Panc1 (cell line): ENCODE results near the gene ZNF584. TPM values are rescaled to one million over a fixed set of nuclear protein-coding genes. Genes with fewer than 3 reads are reported as not detected.

ENCODE experiments used
- ATAC-seq: fragments of 200-7000 bp; cut with Tn5 transposase; 2 replicates; pipeline ENCODE4 v1.9.1; 2020; ENCODE audit warnings: mild to moderate bottlenecking, moderate library complexity
- BruUV-seq: library from RNA; stranded (reverse); fragments of 400-500 nt; replicated peaks from 2 replicates; lab custom pipeline; 2021; lab: Mats Ljungman, UMichigan
- CTCF ChIA-PET: fragments of 300-600 bp; sonication (Branson Sonifier 250); formaldehyde crosslinking; loops from one replicate; lab custom pipeline; 2022; ENCODE audit warnings: antibody characterized with exemption; lab: Charles Lee
- POLR2A ChIA-PET: fragments of 300-600 bp; sonication (Branson Sonifier 250); formaldehyde crosslinking; loops from one replicate; lab custom pipeline; 2022; ENCODE audit warnings: antibody characterized with exemption; lab: Charles Lee
- DNase-seq: peaks from one replicate; pipeline ENCODE4 v3.0.0-alpha.2; 2010; ENCODE audit warnings: low read depth, low spot score
- H3K27ac ChIP-seq: 2 replicates; pipeline ENCODE4 v1.5.1; 2011; ENCODE audit warnings: mild to moderate bottlenecking, low read length, inconsistent platforms
- H3K27me3 ChIP-seq: fragments of 200-500 bp; sonication (Bioruptor generic); 2 replicates; pipeline ENCODE4 v1.6.0; 2014; ENCODE audit warnings: low read length, inconsistent platforms; ENCODE audit not compliant: control insufficient read depth, insufficient read depth
- H3K36me3 ChIP-seq: fragments of 200-500 bp; sonication (Bioruptor generic); 2 replicates; pipeline ENCODE4 v1.5.1; 2014; ENCODE audit warnings: inconsistent platforms, mild to moderate bottlenecking, low read length, moderate library complexity; ENCODE audit not compliant: control insufficient read depth, insufficient read depth
- H3K4me1 ChIP-seq: 2 replicates; pipeline ENCODE4 v1.5.1; 2011; ENCODE audit warnings: inconsistent platforms, mild to moderate bottlenecking, low read length, moderate library complexity; ENCODE audit not compliant: control insufficient read depth, insufficient read depth
- H3K4me3 ChIP-seq, 2 experiments: 2 replicates each; pipeline ENCODE4 v1.5.1; 2011 to 2012; ENCODE audit warnings: low read depth in 2 of 2, low read length in 2 of 2, mild to moderate bottlenecking in 2 of 2, inconsistent platforms in 1 of 2, moderate library complexity in 1 of 2
- H3K9me3 ChIP-seq: fragments of 200-500 bp; sonication (Bioruptor generic); 2 replicates; pipeline ENCODE4 v1.5.1; 2014; ENCODE audit warnings: low read depth, mild to moderate bottlenecking, inconsistent platforms, low read length, moderate library complexity; ENCODE audit not compliant: control insufficient read depth, insufficient read depth
- POLR2AphosphoS5 ChIP-seq: IDR thresholded peaks from 2 replicates; pipeline ENCODE4 v1.6.1; 2012; ENCODE audit warnings: mild to moderate bottlenecking, low read depth, low read length, moderate library complexity
- REST ChIP-seq, 2 experiments: IDR thresholded peaks; 2 replicates each; pipeline ENCODE4 v1.6.1; 2011 to 2012; ENCODE audit warnings: low read depth in 2 of 2, control low read depth in 1 of 2, low read length in 1 of 2, mild to moderate bottlenecking in 1 of 2, moderate library complexity in 1 of 2; ENCODE audit not compliant: insufficient read depth in 1 of 2
- SIN3A ChIP-seq: IDR thresholded peaks from 2 replicates; pipeline ENCODE4 v1.6.1; 2012; ENCODE audit warnings: low read depth, mild to moderate bottlenecking, low read length, moderate library complexity, borderline replicate concordance; ENCODE audit not compliant: insufficient read depth
- TCF7L2 ChIP-seq: IDR thresholded peaks from 2 replicates; pipeline ENCODE4 v1.6.1; 2011; ENCODE audit warnings: mild to moderate bottlenecking, low read depth, low read length, inconsistent platforms
- in situ Hi-C: cut with HindIII; loops from 2 replicates; pipeline ENCODE4 v1.10.0; 2016; ENCODE audit warnings: low sequenced_read_pairs, low pct_unique_long_range_greater_than_20kb
- intact Hi-C: fragments of 100-400 bp; cut with micrococcal nuclease; formaldehyde crosslinking; loops from one replicate; pipeline ENCODE4 v1.10.0; 2022; ENCODE audit not compliant: unreplicated experiment
- microRNA-seq: library from miRNA; unstranded; fragments of <30 nt; microRNA quantifications from one replicate; pipeline ENCODE4 v1.1.0, GENCODE V29; 2020; ENCODE audit not compliant: unreplicated experiment
- total RNA-seq: library from RNA; stranded (reverse); gene quantifications from one replicate; pipeline ENCODE4 v1.2.1, GENCODE V29; 2021; ENCODE audit not compliant: unreplicated experiment
- TF ChIP-seq, protein P1 (sequence below): fragments of 450-650 bp; IDR thresholded peaks from 2 replicates; pipeline ENCODE4 v1.5.1; 2017; ENCODE audit warnings: mild to moderate bottlenecking

The ZNF584 gene
- total RNA-seq, 1 experiment from 2014 or later = 29.0 TPM

- Histone ChIP-seq H3K4me3 (peak overlapping the region; percentile 73 to 93), H3K36me3 (no peaks in the 10 kb centered on the region), H3K9me3 (no peaks in the 10 kb centered on the region), H3K27me3 (no peaks in the 10 kb centered on the region), H3K27ac (peak overlapping the region; percentile 48; the same call in 1 of the 2 replicates), H3K4me1 (peaks cover 2% of the 10 kb centered on the region; the same call in 1 of the 2 replicates)
- DNase-seq = no peak
- TF ChIP-seq SIN3A = no peak
- in situ Hi-C loops = no loop called here
- no TSS peak for BruUV-seq
- ChIA-PET POLR2A (interaction anchor here (0.7 kb wide), 2 partner anchors 10 to 18 kb away, joined by 3 read pairs; partner anchors contain the start of gene ZNF446), CTCF (no interaction called here)
- peak; percentile 64 for ATAC-seq
- intact Hi-C loops = no loop called here
Observed at GRCh38 chr19:58466089-58466759, 57.8 kb downstream of the ZNF584 start.

DNA sequence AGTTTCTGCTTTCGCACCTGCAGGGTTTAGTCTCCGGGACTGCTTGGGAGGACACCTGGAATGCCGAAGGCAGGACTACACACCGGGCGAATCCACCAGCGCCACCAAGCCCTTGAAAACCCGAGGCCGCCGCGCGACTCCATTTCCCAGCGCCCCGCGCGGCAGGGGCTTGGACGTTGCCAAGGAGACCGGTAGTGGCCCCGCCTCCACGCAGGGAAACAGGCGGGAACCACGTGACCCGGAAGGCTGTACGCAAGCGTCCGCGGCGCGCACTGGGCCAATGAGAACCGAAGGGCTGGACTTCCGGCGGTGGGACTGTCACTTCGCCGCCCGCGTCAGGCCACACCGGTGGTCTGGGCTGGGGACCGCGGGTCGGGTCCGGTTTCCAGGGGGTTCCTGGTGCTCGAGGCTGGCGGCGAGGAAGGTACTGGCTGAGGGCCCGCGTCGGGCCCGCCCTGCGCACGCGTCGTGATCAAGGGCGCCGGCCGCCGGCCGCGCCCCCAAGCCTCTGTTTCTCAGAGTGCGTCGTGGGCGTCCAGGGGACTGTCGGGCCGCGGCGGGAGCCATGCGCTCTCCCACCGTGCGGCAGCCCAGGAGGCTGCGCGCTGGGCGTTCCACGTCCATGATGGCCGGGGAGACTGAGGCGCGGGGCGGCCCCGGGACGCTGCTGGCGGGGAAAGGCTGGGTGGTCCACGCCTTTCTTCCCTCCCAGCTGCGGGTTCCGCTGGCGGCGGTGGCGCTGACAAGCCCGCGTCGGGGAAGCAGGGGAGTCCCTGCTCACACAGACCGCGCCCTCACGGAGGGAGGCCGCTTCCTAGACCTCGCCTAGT lies 58.5 kb downstream of the ZNF584 start, which contains the start of gene ZNF324:
ZNF324 (plus strand) TSS at position 321 of the 830 bp plus-strand sequence. CDS start 2,106 bp downstream, outside the sequence.
- Histone ChIP-seq H3K27ac (peak within 1 kb of the TSS; percentile 72), H3K36me3 (no peaks in the 10 kb centered on the region)
- POLR2A ChIA-PET = interaction anchor here (0.7 kb wide), 2 partner anchors 9 to 18 kb away, joined by 3 read pairs; partner anchors contain the start of gene ZNF446

More for the DNA sequence above, 58.5 kb downstream of the ZNF584 start, which contains the start of gene ZNF324:
- ATAC-seq = peak; percentile 98
- H3K4me1 ChIP-seq = peaks cover 2% of the 10 kb centered on the region; the same call in 1 of the 2 replicates
- DNase-seq = peak; percentile 71
- TF ChIP-seq SIN3A (peak; percentile 98), POLR2AphosphoS5 (peak; percentile 64; the same call in 1 of the 2 replicates), TCF7L2 (peak; percentile 94), REST (IDR thresholded peaks at IDR 0.05; ENCODE audit: insufficient read depth in 1 of 2, low read depth in 2 of 2, low read length in 1 of 2) (no peak)
- TF ChIP-seq, protein P1, sequence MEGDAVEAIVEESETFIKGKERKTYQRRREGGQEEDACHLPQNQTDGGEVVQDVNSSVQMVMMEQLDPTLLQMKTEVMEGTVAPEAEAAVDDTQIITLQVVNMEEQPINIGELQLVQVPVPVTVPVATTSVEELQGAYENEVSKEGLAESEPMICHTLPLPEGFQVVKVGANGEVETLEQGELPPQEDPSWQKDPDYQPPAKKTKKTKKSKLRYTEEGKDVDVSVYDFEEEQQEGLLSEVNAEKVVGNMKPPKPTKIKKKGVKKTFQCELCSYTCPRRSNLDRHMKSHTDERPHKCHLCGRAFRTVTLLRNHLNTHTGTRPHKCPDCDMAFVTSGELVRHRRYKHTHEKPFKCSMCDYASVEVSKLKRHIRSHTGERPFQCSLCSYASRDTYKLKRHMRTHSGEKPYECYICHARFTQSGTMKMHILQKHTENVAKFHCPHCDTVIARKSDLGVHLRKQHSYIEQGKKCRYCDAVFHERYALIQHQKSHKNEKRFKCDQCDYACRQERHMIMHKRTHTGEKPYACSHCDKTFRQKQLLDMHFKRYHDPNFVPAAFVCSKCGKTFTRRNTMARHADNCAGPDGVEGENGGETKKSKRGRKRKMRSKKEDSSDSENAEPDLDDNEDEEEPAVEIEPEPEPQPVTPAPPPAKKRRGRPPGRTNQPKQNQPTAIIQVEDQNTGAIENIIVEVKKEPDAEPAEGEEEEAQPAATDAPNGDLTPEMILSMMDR = no peak
- no peaks in the 10 kb centered on the region for H3K9me3 ChIP-seq
- no TSS peak for BruUV-seq
- peak within 1 kb of the TSS; percentile 73 to 93 for H3K4me3 ChIP-seq
- no peaks in the 10 kb centered on the region for H3K27me3 ChIP-seq
- CTCF ChIA-PET = no interaction called here
- intact Hi-C loops (no loop called here), in situ Hi-C loops (no loop called here)

Small RNA genes lying within 50 kb of the gene (microRNA-seq; reads per million reads assigned to microRNA genes)
- 1.3 reads per million for gene MIR4754

Other genes with a start within 250 kb of the ZNF584 start
- 13.7 TPM for gene ZNF274, start 225.6 kb upstream of the ZNF584 start, total RNA-seq
- gene ZNF544, start 179.7 kb upstream of the ZNF584 start, total RNA-seq = 48.5 TPM
- 12.6 TPM for gene ZNF8, start 129.7 kb upstream of the ZNF584 start, total RNA-seq
- 84.0 TPM for gene ERVK3-1, start 103.3 kb upstream of the ZNF584 start, total RNA-seq
- gene ZSCAN22, start 81.7 kb upstream of the ZNF584 start, total RNA-seq = 6.6 TPM
- 47.4 TPM for gene A1BG, start 55.2 kb upstream of the ZNF584 start, total RNA-seq
- gene ZNF497, start 45.9 kb upstream of the ZNF584 start, total RNA-seq = 1.9 TPM
- gene ZNF837, start 27.6 kb upstream of the ZNF584 start, total RNA-seq = 1.6 TPM
- 1,487 TPM for gene RPS5, start 21.4 kb upstream of the ZNF584 start, total RNA-seq
- 1.6 TPM for gene RNF225, start 13.0 kb upstream of the ZNF584 start, total RNA-seq
- not detected for gene ZNF132, start 31.5 kb downstream of the ZNF584 start, total RNA-seq
- 7.8 TPM for gene ZNF324B, start 43.0 kb downstream of the ZNF584 start, total RNA-seq
- 12.8 TPM for gene ZNF324, start 58.4 kb downstream of the ZNF584 start, total RNA-seq
- 20.7 TPM for gene ZNF446, start 67.7 kb downstream of the ZNF584 start, total RNA-seq
- 10.7 TPM for gene SLC27A5, start 103.3 kb downstream of the ZNF584 start, total RNA-seq
- gene ZBTB45, start 111.2 kb downstream of the ZNF584 start, total RNA-seq = 24.7 TPM
- 767 TPM for gene TRIM28, start 135.4 kb downstream of the ZNF584 start, total RNA-seq
- gene CHMP2A, start 146.5 kb downstream of the ZNF584 start, total RNA-seq = 191 TPM
- 189 TPM for gene UBE2M, start 150.0 kb downstream of the ZNF584 start, total RNA-seq
- 25.9 TPM for gene MZF1, start 164.7 kb downstream of the ZNF584 start, total RNA-seq